Endothelial cell of umbilical vein (primary cell): ENCODE measurements around the gene CABP2. TPM values are rescaled to one million over a fixed set of nuclear protein-coding genes. Genes with fewer than 3 reads are reported as not detected.

Experiments used
- BruUV-seq: library from RNA; stranded (reverse); fragments of 400-500 nt; replicated peaks from 2 replicates; lab custom pipeline; 2021; lab: Mats Ljungman, UMichigan
- CTCF ChIA-PET: fragments of 300-600, 350-600 bp; sonication (Branson Sonifier 250); formaldehyde crosslinking; loops from one replicate; lab custom pipeline; 2021; ENCODE audit warnings: antibody characterized with exemption, inconsistent platforms; lab: Charles Lee
- POLR2A ChIA-PET: fragments of 300-600, 350-600 bp; sonication (Branson Sonifier 250); formaldehyde crosslinking; loops from one replicate; lab custom pipeline; 2021; ENCODE audit warnings: antibody characterized with exemption, inconsistent platforms; lab: Charles Lee
- DNase-seq: peaks from one replicate; pipeline ENCODE4 v3.0.0-alpha.2; 2011; ENCODE audit warnings: low read depth, low spot score
- FAIRE-seq: peaks from 2 replicates; lab custom pipeline; 2011; peaks lifted over from hg19 to GRCh38; lab: Jason Lieb, UNC
- H2AFZ ChIP-seq: 2 replicates; pipeline ENCODE4 v1.6.0; 2012; ENCODE audit warnings: low read depth, low read length, control low read depth, inconsistent platforms
- H3K27ac ChIP-seq: 2 replicates; pipeline ENCODE4 v1.5.1; 2011; ENCODE audit warnings: low read depth, mild to moderate bottlenecking, control low read depth, low read length, moderate library complexity; ENCODE audit not compliant: insufficient read depth
- H3K27me3 ChIP-seq, 2 experiments: 2 replicates each; pipeline versions ENCODE4 v1.6.0 to v1.6.1; 2011; ENCODE audit warnings: low read length in 2 of 2, mixed read lengths in 1 of 2; ENCODE audit not compliant: control insufficient read depth in 2 of 2, insufficient read depth in 2 of 2
- H3K36me3 ChIP-seq, 2 experiments: 2 replicates in 1 of 2; 3 replicates in 1 of 2; pipeline ENCODE4 v1.5.1; 2011; ENCODE audit warnings: low read length in 2 of 2, mild to moderate bottlenecking in 1 of 2, moderate library complexity in 1 of 2; ENCODE audit not compliant: control insufficient read depth in 2 of 2, insufficient read depth in 2 of 2; ENCODE audit errors: extremely low read depth in 1 of 2
- H3K4me1 ChIP-seq: 3 replicates; pipeline ENCODE4 v1.5.1; 2011; ENCODE audit warnings: mild to moderate bottlenecking, low read length; ENCODE audit not compliant: control insufficient read depth, insufficient read depth; ENCODE audit errors: extremely low read depth
- H3K4me2 ChIP-seq: 2 replicates; pipeline ENCODE4 v1.6.1; 2011; ENCODE audit warnings: low read length, control low read depth, mixed read lengths; ENCODE audit not compliant: insufficient read depth
- H3K4me3 ChIP-seq, 3 experiments: fragments of 200-600 bp in 1 of 3; sonication (generic), shearing (Covaris generic) in 1 of 3; replicated peaks in 1 of 3; 2 replicates each; pipeline ENCODE4 v1.5.1; 2011 to 2016; ENCODE audit warnings: control low read depth in 3 of 3, low read length in 3 of 3, mild to moderate bottlenecking in 2 of 3, inconsistent platforms in 1 of 3, low read depth in 1 of 3, moderate library complexity in 1 of 3; ENCODE audit not compliant: insufficient read depth in 1 of 3
- H3K79me2 ChIP-seq: 2 replicates; pipeline ENCODE4 v1.6.0; 2012; ENCODE audit warnings: low read length, inconsistent platforms; ENCODE audit not compliant: control insufficient read depth, insufficient read depth
- H3K9ac ChIP-seq: replicated peaks from 2 replicates; pipeline ENCODE3; 2011; ENCODE audit warnings: low read length, control low read depth; ENCODE audit not compliant: insufficient read depth; ENCODE audit errors: extremely low read depth
- H3K9me1 ChIP-seq: replicated peaks from 3 replicates; pipeline ENCODE4 v1.6.0; 2011; ENCODE audit warnings: mild to moderate bottlenecking, low read length; ENCODE audit not compliant: control insufficient read depth, insufficient read depth; ENCODE audit errors: extremely low read depth
- H3K9me3 ChIP-seq: replicated peaks from 2 replicates; pipeline ENCODE4 v1.5.1; 2012; ENCODE audit warnings: low read length, inconsistent platforms; ENCODE audit not compliant: control insufficient read depth, insufficient read depth
- H4K20me1 ChIP-seq: replicated peaks from 2 replicates; pipeline ENCODE3; 2011; ENCODE audit warnings: mild to moderate bottlenecking, low read length; ENCODE audit not compliant: control insufficient read depth, insufficient read depth; ENCODE audit errors: extremely low read depth
- CTCF ChIP-seq, 2 donors: IDR thresholded peaks; 1 replicate in 1 of 2; 2 replicates in 1 of 2; pipeline ENCODE4 v1.5.1; 2011; ENCODE audit warnings: low read length in 2 of 2, mild to moderate bottlenecking in 2 of 2, moderate library complexity in 2 of 2, control low read depth in 1 of 2, inconsistent platforms in 1 of 2, low read depth in 1 of 2; ENCODE audit not compliant: insufficient read depth in 1 of 2; ENCODE audit errors: extremely low read depth in 1 of 2
- EZH2 ChIP-seq: IDR thresholded peaks from 2 replicates; pipeline ENCODE4 v1.6.1; 2012; ENCODE audit warnings: borderline replicate concordance, low read depth, mild to moderate bottlenecking, moderate library complexity, low read length, inconsistent platforms; ENCODE audit not compliant: severe bottlenecking
- GATA2 ChIP-seq: IDR thresholded peaks from 2 replicates; pipeline ENCODE4 v1.7.0; 2011; ENCODE audit warnings: low read depth, mild to moderate bottlenecking, moderate library complexity, mixed read lengths, low read length; ENCODE audit not compliant: insufficient read length, insufficient read depth
- MYC ChIP-seq: IDR thresholded peaks from one replicate; pipeline ENCODE4 v1.6.1; 2011; ENCODE audit warnings: mild to moderate bottlenecking, low read depth, low read length
- POLR2A ChIP-seq: IDR thresholded peaks from 2 replicates; pipeline ENCODE4 v1.6.1; 2012; ENCODE audit warnings: low read depth, mild to moderate bottlenecking, control low read depth, low read length
- POLR2AphosphoS5 ChIP-seq: IDR thresholded peaks from 2 replicates; pipeline ENCODE4 v1.6.1; 2012; ENCODE audit warnings: low read depth, mild to moderate bottlenecking, control low read depth, low read length, moderate library complexity; ENCODE audit not compliant: insufficient read depth
- dilution Hi-C: fragments of 300-500 bp; cut with MboI; formaldehyde crosslinking; loops from one replicate; pipeline ENCODE4 v1.15.0; 2019; ENCODE audit warnings: low sequenced_read_pairs; ENCODE audit not compliant: extremely low pct_ligation_motif_present
- intact Hi-C: fragments of 100-400 bp; cut with micrococcal nuclease; formaldehyde crosslinking; loops from one replicate; pipeline ENCODE4 v1.10.0; 2022
- polyA plus RNA-seq, 4 experiments: library from polyadenylated mRNA; depleted of rRNA in 3 of 4; stranded (reverse) in 3 of 4; unstranded in 1 of 4; fragments of >200 nt; gene quantifications; 2 replicates each; pipeline versions ENCODE4 v1.2.1 to v1.2.3, GENCODE V29; 2011 to 2012; ENCODE audit warnings: missing spikeins in 1 of 4
- total RNA-seq: library from RNA; stranded (reverse); gene quantifications from 2 replicates; pipeline ENCODE4 v1.2.3, GENCODE V29; 2021

Gene CABP2
- total and polyA plus RNA-seq, 2 donors (not counting 3 experiments of a cell fraction or from before 2014, with no cell fraction given): not detected

DNA sequence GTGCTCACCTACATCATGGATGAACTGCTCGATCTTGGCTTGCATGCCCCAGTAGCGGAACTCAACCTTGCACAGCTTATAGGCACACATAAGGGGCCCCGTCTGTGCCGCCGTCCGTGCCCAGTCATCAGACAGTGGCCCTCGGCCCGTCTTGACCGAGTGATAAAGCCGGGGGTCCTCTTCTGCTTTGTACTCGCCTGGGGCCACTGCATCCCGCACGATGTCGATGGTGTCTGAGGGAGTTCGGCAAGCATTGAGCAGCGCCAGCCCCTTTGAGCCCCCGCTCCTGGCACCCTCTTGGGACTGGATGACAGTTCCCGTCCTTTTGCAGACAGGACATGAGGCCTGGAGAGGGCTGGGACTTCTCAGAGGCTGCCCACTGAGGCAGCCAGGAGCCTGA is 21.4 kb downstream of the CABP2 start:
- no peak overlapping the region for H3K4me2 ChIP-seq
- peaks cover 5% of the 10 kb centered on the region for H3K79me2 ChIP-seq
- H3K9me3 ChIP-seq: no peaks in the 10 kb centered on the region
- no peak overlapping the region for H3K9ac ChIP-seq
- no peaks in the 10 kb centered on the region for H3K27me3 ChIP-seq
- ChIA-PET POLR2A (no interaction called here), CTCF (no interaction called here)
- no peaks in the 10 kb centered on the region for H4K20me1 ChIP-seq
- intact Hi-C loops (loop anchor here (10.0 kb wide), 1 partner anchor 237 kb away; the partner anchor contains the start of gene GRK2), dilution Hi-C loops (no loop called here)
- no TSS peak for BruUV-seq
- DNase-seq (no peak), FAIRE-seq (no peak)
- TF ChIP-seq CTCF (IDR thresholded peaks at IDR 0.05; ENCODE audit: extremely low read depth in 1 of 2, insufficient read depth in 1 of 2, low read depth in 1 of 2, low read length in 2 of 2) (no peak), POLR2AphosphoS5 (no peak)
- H3K9me1 ChIP-seq: no peaks in the 10 kb centered on the region
- peaks cover 0 to 4% of the 10 kb centered on the region in 2 experiments for H3K36me3 ChIP-seq
- no peak overlapping the region for H3K4me3 ChIP-seq
- peaks cover 23% of the 10 kb centered on the region for H3K4me1 ChIP-seq
- no peak overlapping the region for H2AFZ ChIP-seq
- no peak overlapping the region for H3K27ac ChIP-seq

DNA sequence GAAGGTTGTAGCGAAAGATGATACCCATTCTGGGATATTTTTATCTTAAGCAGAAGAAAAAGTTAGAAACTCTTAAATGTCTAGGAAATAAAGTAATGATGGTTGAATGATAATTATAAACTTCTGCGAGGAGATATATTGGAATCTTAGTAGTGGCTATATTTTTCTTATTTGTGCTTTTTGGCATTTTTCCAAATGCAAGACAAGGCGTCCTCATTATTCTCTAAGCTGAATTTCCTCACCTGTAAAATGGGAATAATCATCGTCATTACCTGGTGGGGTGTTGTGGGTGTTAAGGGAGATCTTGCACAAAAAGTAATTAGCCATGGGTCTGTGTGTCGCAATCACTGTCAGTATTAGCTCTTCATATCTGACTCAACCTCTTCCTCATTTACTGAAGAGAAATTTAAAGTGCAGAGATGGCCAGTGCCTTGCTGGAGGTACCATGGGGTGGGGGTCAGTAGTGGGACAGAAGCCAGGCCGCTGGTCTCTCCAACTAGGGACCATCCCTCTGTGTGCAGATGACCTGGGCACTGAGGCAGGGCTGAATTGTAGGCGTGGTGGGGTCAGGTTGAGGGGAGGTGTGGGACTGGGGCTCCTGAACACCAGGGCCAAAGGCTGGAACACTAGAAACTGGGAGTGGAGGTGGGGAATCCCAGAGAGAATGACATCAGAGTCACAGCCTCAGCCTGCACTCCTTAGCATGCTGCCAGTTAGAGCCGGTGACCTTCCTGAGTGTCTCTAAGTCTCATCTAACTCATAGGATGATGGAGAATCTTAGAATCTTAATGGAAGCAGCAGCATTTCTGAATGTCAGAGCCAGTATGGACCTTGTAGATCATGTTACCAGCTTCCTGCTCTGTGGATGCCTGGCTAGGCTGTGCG is 22.2 kb downstream of the CABP2 start:
- no peaks in the 10 kb centered on the region for H3K9me3 ChIP-seq
- BruUV-seq: no TSS peak
- TF ChIP-seq POLR2AphosphoS5: no peak
- TF ChIP-seq EZH2: no peak
- no peak for TF ChIP-seq GATA2
- TF ChIP-seq POLR2A: no peak
- no peak for TF ChIP-seq CTCF (IDR thresholded peaks at IDR 0.05; ENCODE audit: extremely low read depth in 1 of 2, insufficient read depth in 1 of 2, low read depth in 1 of 2, low read length in 2 of 2)
- no peak for TF ChIP-seq MYC
- intact Hi-C loops (loop anchor here (10.0 kb wide), 1 partner anchor 236 kb away; the partner anchor contains the start of gene GRK2), dilution Hi-C loops (no loop called here)
- H3K9ac ChIP-seq: no peak overlapping the region
- no peak overlapping the region for H3K4me2 ChIP-seq
- H3K9me1 ChIP-seq: no peaks in the 10 kb centered on the region
- H3K27me3 ChIP-seq: no peaks in the 10 kb centered on the region
- no peak overlapping the region for H3K4me3 ChIP-seq
- H3K36me3 ChIP-seq: no peaks in the 10 kb centered on the region
- no peaks in the 10 kb centered on the region for H3K79me2 ChIP-seq
- H3K27ac ChIP-seq: no peak overlapping the region
- no peaks in the 10 kb centered on the region for H4K20me1 ChIP-seq
- DNase-seq (no peak), FAIRE-seq (no peak)
- POLR2A ChIA-PET: no interaction called here
- peaks cover 16% of the 10 kb centered on the region for H3K4me1 ChIP-seq
- CTCF ChIA-PET: interaction anchor here (0.6 kb wide), 1 partner anchor 119 kb away, joined by 5 read pairs; no protein-coding TSS in a partner anchor
- H2AFZ ChIP-seq: no peak overlapping the region
